GM12801 (cell line): Measurements from ENCODE around the gene PCDHGB4.

ENCODE experiments used
- TF ChIP-seq, protein P1 (sequence below): IDR thresholded peaks from one replicate; pipeline ENCODE4 v1.5.1; 2011; ENCODE audit warnings: control low read depth; ENCODE audit not compliant: insufficient read length; ENCODE audit errors: extremely low read depth

PCDHGB4 gene

DNA sequence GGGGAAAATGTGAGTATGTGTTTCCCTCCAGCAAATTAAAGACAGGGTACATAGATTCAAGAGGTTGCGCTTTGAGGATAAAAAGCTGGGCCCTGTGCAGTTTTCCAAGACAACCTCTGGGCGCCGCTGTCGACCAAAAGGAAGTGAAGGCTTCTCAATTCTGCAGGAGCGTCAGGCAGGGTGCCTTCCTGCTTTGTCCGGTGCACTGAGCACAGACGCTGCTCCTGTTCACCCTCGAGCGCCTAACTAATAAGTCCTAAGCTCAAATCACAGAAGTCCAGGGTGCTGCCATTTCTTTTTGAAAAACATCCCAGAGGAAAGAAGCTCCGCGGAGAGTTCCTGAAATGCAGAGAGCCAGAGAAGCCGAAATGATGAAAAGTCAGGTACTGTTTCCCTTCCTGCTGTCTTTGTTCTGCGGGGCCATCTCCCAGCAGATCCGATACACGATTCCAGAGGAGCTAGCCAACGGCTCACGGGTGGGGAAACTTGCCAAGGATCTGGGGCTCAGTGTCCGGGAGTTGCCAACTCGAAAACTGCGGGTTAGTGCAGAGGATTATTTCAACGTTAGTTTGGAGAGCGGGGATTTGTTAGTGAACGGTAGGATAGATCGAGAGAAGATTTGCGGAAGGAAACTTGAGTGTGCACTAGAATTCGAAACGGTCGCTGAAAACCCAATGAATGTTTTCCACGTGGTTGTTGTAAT, 37.4 kb upstream of the PCDHGB4 start, which contains the start of gene PCDHGB1:
TSS of gene PCDHGB1 (plus strand) at position 183 of the 703 bp plus-strand sequence. CDS start at position 345, 162 bp downstream.
- TF ChIP-seq, protein P1, sequence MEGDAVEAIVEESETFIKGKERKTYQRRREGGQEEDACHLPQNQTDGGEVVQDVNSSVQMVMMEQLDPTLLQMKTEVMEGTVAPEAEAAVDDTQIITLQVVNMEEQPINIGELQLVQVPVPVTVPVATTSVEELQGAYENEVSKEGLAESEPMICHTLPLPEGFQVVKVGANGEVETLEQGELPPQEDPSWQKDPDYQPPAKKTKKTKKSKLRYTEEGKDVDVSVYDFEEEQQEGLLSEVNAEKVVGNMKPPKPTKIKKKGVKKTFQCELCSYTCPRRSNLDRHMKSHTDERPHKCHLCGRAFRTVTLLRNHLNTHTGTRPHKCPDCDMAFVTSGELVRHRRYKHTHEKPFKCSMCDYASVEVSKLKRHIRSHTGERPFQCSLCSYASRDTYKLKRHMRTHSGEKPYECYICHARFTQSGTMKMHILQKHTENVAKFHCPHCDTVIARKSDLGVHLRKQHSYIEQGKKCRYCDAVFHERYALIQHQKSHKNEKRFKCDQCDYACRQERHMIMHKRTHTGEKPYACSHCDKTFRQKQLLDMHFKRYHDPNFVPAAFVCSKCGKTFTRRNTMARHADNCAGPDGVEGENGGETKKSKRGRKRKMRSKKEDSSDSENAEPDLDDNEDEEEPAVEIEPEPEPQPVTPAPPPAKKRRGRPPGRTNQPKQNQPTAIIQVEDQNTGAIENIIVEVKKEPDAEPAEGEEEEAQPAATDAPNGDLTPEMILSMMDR = no peak

DNA sequence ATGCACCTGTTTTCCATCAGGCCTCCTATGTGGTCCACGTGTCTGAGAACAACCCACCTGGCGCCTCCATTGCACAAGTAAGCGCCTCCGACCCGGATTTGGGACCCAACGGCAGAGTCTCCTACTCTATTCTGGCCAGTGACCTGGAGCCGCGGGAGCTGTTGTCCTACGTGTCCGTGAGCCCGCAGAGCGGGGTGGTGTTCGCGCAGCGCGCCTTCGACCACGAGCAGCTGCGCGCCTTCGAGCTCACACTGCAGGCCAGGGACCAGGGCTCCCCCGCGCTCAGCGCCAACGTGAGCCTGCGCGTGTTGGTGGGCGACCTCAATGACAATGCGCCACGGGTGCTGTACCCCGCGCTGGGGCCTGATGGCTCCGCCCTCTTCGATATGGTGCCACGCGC, 35.9 kb upstream of the PCDHGB4 start:
- TF ChIP-seq, protein P1 = no peak

DNA sequence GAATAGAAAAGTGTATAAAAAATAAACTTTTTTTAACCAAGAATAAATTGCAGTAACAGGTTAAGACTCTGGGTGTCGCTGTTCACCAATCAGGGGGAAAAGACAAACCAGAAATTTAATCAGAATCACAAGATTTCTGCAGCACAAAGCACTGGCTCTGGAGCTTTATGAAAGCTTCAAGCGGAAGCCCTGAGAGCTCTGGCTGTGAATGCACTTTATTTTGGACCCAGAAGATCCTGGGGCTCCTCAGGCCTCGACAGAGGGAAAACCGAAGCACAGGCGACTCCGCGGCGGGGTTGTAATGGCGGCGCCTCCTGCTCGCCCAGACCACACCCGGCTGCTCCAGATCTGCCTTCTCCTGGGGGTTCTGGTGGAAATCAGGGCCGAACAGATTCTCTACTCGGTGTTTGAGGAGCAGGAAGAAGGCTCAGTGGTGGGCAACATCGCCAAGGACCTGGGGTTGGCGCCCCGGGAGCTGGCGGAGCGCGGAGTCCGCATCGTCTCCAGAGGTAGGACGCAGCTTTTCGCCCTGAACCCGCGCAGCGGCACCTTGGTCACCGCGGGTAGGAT, 32.5 kb upstream of the PCDHGB4 start, which contains the start of gene PCDHGA4:
TSS of gene PCDHGA4 (plus strand) at position 122 of the 570 bp plus-strand sequence. CDS start at position 209, 87 bp downstream.
- TF ChIP-seq, protein P1 = no peak

DNA sequence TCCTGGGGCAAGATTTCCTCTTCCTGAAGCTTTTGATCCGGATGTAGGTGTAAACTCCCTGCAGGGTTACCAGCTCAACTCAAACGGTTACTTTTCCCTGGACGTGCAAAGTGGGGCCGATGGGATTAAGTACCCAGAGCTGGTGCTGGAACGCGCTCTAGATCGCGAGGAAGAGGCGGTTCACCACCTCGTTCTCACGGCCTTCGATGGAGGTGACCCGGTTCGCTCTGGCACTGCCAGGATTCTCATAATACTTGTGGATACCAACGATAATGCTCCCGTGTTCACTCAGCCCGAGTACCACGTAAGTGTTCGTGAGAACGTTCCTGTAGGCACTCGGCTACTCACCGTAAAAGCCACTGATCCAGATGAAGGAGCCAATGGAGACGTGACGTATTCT, 31.9 kb upstream of the PCDHGB4 start:
- TF ChIP-seq, protein P1 = no peak

DNA sequence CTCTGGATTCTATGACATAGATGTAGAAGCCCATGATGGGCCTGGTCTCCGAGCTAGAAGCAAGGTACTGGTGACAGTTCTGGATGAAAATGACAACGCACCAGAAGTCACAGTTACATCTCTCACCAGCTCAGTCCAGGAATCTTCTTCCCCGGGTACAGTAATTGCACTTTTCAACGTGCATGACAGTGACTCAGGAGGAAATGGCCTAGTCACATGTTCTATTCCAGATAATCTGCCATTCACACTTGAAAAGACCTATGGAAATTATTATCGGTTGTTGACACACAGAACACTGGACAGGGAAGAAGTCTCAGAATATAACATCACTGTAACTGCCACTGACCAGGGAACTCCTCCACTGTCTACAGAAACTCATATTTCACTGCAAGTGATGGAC, 31.4 kb upstream of the PCDHGB4 start:
- TF ChIP-seq, protein P1 = no peak

DNA sequence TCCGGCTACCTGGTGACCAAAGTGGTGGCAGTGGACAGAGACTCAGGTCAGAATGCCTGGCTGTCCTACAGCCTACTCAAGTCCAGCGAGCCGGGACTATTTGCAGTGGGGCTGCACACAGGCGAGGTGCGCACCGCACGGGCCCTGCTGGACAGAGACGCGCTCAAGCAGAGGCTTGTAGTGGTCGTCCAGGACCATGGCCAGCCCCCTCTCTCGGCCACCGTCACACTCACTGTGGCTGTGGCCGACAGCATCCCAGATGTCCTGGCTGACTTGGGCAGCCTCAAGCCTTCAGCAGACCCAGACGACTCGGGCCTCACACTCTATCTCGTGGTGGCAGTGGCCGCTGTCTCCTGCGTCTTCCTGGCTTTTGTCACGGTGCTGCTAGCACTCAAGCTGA, 30.5 kb upstream of the PCDHGB4 start:
- TF ChIP-seq, protein P1 = no peak

DNA sequence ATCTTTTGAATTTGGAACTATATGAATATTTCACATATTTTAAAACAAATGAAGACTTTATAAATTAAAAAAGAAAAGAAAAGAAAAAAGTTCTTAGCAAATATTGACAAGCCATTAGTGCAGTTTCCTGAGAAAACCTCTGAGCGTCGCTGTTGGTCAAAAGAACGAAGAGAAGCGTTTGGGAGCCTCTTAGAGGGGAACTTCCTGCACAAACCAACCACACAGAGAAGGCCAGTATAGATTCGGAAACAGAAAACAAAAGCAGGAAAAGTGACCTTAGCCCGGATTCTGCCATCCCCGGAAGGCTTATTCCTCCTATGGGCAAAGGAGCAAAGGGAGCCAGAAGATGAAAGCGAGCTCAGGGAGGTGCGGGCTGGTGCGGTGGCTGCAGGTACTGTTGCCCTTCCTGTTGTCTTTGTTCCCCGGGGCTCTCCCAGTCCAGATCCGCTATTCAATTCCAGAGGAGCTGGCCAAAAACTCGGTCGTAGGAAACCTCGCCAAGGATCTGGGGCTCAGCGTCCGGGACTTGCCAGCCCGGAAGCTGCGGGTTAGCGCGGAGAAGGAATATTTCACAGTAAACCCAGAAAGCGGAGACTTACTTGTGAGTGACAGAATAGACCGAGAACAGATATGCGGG, 27.6 kb upstream of the PCDHGB4 start, which contains the start of gene PCDHGB2:
TSS of gene PCDHGB2 (plus strand) at position 205 of the 637 bp plus-strand sequence. CDS start at position 347, 142 bp downstream.
- TF ChIP-seq, protein P1 = no peak
